GM19025 (cell line): ENCODE measurements around the gene ERGIC2.
"Not testable (repeated sequence)": the region's sequence is repeated elsewhere in the genome, so short reads cannot be mapped to it uniquely, and the experiment has no call there.

Source experiments
- ATAC-seq: cut with Tn5 transposase; IDR thresholded peaks from one replicate; pipeline ENCODE4 v1.9.1; 2021; ENCODE audit warnings: mild to moderate bottlenecking, low read depth, moderate library complexity; ENCODE audit not compliant: unreplicated experiment

The ERGIC2 gene

DNA sequence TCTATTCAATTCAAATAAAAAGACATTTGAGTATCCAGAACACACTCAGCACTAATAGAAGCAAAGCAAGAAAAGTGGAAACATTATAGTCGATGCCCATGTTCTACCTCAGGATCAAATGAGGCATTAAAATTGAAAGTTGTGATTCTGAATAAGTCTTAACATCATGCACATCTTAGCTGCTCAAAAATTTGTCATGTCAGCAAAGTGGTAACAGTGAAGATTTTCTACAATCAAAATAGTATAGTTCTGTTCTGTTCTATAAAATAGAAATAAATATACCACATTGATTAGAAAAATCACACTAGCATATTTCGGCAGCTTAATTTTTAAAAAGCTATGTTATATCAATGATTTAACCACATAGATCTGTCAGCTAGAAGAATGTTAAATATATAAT lies 74.7 kb downstream of the ERGIC2 start:
- ATAC-seq: no peak

DNA sequence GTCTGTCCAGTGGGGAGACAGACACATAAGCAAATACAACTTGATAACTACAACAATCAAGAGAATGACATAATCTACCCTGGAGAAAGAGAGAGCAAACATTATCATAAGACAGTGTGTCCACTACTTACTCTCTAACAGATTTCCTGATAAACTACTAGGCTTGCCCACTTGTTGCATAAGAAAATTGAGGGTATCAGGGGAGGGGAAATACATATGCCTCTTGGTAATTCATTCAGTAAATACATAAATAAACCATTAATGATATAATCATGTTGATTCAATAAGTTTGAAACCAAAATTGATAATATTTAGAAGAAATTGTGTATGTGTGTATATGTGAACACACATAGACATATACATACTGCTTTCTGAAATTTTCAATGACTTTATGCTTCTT lies 76.6 kb downstream of the ERGIC2 start:
- no peak for ATAC-seq

DNA sequence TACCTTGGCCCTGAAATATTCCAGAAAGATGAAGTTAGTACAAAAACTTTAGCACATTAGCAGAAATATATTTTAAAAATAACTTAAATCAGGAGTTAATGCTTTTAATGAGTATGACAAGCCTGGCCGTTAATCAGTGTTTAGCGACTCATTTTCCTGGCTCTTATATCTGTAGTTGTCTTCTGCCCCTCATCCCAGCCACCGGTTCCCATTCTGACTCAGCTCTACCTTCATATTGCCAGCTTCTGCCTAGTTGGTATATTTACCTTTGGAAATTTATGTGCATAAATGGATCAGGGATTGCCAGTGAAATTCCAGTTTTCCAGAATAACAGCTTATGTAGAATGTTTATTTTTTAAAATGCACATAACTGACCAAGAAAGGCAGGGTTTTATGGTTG lies 79.9 kb downstream of the ERGIC2 start:
- ATAC-seq: no peak

DNA sequence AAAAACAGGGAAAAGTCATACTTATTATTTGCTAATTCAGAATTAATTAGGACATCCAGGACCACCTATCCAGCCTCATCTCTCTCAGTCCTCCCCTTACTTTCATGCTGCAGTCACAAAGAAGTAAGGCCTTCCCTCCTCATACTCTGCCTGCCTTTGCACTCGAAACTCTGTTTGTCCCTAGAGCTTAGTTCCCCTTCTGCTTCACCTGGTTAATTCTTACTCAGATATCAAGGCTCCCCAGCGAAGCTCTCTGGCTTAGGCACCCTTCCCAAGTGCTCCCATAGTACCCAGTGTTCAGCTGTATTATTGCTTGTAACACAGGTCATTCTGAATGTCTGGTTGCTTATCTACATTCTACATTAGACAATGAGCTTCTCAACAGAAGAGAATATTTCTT lies 81.3 kb downstream of the ERGIC2 start:
- ATAC-seq: no peak

DNA sequence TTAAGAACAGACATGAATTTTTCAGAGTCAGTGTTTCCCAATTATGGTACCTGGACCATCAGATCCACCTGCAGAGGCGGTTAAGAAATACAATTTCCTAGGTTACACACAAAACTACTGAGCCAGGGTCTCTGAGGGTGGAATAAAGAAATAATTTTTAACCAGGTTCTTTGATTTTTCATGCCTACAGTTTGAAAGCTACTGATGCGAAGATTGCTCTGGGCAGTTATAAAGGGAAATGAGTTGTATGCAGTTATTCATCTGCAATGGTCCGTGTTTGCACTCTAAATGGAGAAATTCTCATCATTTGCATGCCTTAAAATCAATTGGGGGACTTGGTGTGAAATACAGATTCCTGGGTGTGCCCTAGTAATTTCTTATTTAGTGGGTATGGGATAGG lies 89.7 kb downstream of the ERGIC2 start:
- ATAC-seq: no peak

DNA sequence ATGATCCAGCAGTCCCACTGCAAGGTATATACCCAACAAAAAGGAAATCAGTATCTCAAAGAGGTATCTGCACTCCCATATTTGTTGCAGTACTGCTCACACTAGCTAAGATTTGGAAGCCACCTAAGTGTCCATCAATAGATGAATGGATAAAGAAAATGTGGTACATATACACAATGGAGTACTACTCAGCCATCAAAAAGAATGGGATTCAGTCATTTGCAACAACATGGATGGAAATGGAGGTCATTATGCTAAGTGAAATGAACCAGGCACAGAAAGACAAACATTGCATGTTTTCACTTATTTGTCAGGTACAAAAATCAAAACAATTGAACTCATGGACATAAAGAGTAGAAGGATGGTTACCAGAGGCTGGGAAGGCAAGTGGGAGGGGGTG lies 90.5 kb downstream of the ERGIC2 start:
- ATAC-seq: not testable (repeated sequence)

DNA sequence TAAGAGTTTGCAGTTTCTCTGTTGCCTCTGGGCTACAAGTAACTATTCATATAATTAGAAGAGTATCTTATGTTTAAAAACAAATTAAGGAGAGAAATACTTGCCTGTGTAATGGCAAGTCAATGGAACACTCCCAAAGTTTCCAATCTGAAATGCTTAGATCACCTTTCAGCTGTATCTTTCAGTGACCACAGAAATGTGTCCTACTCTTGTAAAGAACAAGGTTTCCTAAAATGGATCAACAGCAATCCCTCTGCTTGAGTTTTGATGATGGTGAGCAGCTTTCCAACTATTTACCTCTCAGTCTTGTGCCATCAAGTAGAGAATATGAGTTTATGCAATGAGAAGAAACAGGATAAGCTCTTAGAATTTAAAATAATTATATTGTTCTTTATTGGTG lies 92.9 kb downstream of the ERGIC2 start:
- ATAC-seq: no peak

DNA sequence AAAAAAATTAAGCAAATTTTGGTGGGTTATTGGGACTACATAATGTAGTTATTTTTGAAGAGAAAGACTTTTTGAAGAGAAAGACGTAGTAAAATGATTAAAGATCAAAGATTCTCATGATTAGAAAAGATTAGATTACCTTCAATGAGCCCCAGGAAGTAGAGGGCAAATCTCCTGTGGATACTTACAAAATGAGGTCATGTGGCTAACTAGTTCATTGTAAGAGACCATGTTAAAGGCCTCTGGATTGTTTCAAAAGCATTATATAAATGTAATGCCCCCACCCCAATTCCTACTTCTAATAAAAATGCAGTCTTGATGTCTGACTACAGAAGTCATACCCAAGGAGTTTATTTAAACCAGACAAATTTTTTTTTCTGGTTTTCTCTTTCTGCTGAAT lies 93.3 kb downstream of the ERGIC2 start:
- no peak for ATAC-seq
